GM12878 (cell line): Measurements from ENCODE around the gene UAP1.

ENCODE experiments used
- SIX5 ChIP-seq: IDR thresholded peaks from 2 replicates; pipeline ENCODE4 v1.6.1; 2011; ENCODE audit warnings: mild to moderate bottlenecking, low read depth, low read length, moderate library complexity; ENCODE audit not compliant: severe bottlenecking
- TF ChIP-seq, protein P1 (sequence below), 3 experiments: IDR thresholded peaks in 2 of 3; conservative IDR thresholded peaks in 1 of 3; 2 replicates each; pipeline ENCODE4 v1.5.1; 2011; ENCODE audit warnings: low read depth in 3 of 3, low read length in 3 of 3, mild to moderate bottlenecking in 3 of 3, control low read depth in 2 of 3, moderate library complexity in 2 of 3, inconsistent platforms in 1 of 3, mixed read lengths in 1 of 3; ENCODE audit not compliant: control insufficient read depth in 2 of 3, insufficient read depth in 1 of 3; ENCODE audit errors: extremely low read depth in 1 of 3

DNA sequence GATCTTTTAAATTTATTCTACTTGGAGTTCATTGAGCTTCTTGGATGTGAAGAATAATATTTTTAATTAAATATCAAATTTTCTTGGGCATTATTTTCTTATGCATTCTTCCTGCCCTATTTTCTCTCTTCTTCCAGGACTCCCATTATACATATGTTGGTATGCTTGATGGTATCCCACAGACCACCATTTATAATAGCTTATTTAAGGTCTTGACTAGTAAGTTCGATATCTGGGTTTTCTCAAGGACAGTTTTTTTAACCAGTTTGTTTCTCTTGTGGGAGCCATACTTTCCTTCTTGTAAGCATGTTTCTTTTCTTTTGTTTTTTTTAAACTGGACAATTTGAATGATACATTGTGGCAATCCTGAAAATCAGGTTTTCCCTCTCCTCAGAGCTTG is 55.3 kb downstream of the UAP1 start:
- TF ChIP-seq SIX5 = no peak
- TF ChIP-seq, protein P1, sequence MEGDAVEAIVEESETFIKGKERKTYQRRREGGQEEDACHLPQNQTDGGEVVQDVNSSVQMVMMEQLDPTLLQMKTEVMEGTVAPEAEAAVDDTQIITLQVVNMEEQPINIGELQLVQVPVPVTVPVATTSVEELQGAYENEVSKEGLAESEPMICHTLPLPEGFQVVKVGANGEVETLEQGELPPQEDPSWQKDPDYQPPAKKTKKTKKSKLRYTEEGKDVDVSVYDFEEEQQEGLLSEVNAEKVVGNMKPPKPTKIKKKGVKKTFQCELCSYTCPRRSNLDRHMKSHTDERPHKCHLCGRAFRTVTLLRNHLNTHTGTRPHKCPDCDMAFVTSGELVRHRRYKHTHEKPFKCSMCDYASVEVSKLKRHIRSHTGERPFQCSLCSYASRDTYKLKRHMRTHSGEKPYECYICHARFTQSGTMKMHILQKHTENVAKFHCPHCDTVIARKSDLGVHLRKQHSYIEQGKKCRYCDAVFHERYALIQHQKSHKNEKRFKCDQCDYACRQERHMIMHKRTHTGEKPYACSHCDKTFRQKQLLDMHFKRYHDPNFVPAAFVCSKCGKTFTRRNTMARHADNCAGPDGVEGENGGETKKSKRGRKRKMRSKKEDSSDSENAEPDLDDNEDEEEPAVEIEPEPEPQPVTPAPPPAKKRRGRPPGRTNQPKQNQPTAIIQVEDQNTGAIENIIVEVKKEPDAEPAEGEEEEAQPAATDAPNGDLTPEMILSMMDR (IDR thresholded peaks at IDR 0.05 in 2 of 3, conservative IDR thresholded peaks at IDR 0.05 in 1 of 3; ENCODE audit: control insufficient read depth in 2 of 3, extremely low read depth in 1 of 3, insufficient read depth in 1 of 3, low read depth in 3 of 3, low read length in 3 of 3) = no peak
